ENCODE results near the gene PLPPR2.

DNA sequence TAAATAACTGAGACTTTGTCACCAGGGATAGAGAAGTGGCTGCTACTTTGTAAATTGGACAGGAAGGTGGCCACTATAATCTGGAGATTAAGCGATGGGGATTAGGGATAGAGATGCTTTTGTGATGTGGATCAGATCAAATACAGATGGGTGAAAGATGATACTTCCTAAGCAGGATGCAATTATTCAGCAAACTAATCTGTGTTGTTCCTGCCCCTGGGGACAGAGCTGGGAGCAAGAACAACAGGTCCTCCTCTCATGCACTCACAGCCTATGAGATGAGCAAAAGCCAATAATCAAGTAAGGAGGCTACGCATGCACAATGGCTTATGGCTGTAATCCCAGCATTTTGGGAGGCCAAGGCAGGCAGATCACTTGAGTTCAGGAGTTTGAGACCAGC is 59.3 kb downstream of the PLPPR2 start:
- TF ChIP-seq, protein P1, sequence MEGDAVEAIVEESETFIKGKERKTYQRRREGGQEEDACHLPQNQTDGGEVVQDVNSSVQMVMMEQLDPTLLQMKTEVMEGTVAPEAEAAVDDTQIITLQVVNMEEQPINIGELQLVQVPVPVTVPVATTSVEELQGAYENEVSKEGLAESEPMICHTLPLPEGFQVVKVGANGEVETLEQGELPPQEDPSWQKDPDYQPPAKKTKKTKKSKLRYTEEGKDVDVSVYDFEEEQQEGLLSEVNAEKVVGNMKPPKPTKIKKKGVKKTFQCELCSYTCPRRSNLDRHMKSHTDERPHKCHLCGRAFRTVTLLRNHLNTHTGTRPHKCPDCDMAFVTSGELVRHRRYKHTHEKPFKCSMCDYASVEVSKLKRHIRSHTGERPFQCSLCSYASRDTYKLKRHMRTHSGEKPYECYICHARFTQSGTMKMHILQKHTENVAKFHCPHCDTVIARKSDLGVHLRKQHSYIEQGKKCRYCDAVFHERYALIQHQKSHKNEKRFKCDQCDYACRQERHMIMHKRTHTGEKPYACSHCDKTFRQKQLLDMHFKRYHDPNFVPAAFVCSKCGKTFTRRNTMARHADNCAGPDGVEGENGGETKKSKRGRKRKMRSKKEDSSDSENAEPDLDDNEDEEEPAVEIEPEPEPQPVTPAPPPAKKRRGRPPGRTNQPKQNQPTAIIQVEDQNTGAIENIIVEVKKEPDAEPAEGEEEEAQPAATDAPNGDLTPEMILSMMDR (IDR thresholded peaks at IDR 0.05): no peak
- TF ChIP-seq NR1H2 (CRISPR knock-in tag; IDR thresholded peaks at IDR 0.05) (no peak), NFE2L1 (CRISPR knock-in tag; IDR thresholded peaks at IDR 0.05) (no peak), OVOL2 (CRISPR knock-in tag; IDR thresholded peaks at IDR 0.05; ENCODE audit: borderline replicate concordance) (no peak), E2F5 (CRISPR knock-in tag; IDR thresholded peaks at IDR 0.05) (no peak)
- TF ChIP-seq, protein P2, sequence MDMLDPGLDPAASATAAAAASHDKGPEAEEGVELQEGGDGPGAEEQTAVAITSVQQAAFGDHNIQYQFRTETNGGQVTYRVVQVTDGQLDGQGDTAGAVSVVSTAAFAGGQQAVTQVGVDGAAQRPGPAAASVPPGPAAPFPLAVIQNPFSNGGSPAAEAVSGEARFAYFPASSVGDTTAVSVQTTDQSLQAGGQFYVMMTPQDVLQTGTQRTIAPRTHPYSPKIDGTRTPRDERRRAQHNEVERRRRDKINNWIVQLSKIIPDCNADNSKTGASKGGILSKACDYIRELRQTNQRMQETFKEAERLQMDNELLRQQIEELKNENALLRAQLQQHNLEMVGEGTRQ (CRISPR knock-in tag; IDR thresholded peaks at IDR 0.05): no peak

Measured in WTC11 (cell line).